Uterus (tissue), 2 donors: ENCODE measurements around the gene DOCK4.

ENCODE experiments used
- POLR2A ChIP-seq, 2 donors: fragments of 450-650 bp; IDR thresholded peaks; one replicate each; pipeline ENCODE4 v1.6.1; 2016; ENCODE audit warnings: antibody characterized with exemption in 2 of 2, mild to moderate bottlenecking in 1 of 2, moderate library complexity in 1 of 2
- TF ChIP-seq, protein P1 (sequence below), 4 experiments: fragments of 200-600 bp in 2 of 4; fragments of 450-650 bp in 2 of 4; sonication (generic) in 2 of 4; IDR thresholded peaks; one replicate each; pipeline ENCODE4 v1.5.1; 2016 to 2019; ENCODE audit warnings: antibody characterized with exemption in 4 of 4, mild to moderate bottlenecking in 2 of 4, moderate library complexity in 1 of 4

DNA sequence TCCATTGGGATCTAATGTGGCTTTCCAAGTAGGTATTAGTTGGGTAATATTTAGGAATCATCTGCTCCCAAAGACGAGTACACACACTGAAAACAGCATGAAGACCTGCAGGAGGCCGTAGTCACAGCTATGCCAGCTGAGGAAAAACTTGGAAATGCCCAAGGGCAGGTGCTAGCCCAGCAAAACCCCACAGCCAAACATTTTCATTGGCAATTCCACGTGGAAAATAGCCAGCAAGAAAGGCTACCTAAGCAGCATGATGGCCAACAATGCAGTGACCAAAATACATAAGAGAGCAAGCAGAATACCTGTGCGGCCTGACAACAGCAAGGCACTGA is 32.7 kb downstream of the DOCK4 start:
- TF ChIP-seq, protein P1, sequence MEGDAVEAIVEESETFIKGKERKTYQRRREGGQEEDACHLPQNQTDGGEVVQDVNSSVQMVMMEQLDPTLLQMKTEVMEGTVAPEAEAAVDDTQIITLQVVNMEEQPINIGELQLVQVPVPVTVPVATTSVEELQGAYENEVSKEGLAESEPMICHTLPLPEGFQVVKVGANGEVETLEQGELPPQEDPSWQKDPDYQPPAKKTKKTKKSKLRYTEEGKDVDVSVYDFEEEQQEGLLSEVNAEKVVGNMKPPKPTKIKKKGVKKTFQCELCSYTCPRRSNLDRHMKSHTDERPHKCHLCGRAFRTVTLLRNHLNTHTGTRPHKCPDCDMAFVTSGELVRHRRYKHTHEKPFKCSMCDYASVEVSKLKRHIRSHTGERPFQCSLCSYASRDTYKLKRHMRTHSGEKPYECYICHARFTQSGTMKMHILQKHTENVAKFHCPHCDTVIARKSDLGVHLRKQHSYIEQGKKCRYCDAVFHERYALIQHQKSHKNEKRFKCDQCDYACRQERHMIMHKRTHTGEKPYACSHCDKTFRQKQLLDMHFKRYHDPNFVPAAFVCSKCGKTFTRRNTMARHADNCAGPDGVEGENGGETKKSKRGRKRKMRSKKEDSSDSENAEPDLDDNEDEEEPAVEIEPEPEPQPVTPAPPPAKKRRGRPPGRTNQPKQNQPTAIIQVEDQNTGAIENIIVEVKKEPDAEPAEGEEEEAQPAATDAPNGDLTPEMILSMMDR (IDR thresholded peaks at IDR 0.05) = no peak
- no peak for TF ChIP-seq POLR2A (IDR thresholded peaks at IDR 0.05)
